Subcutaneous adipose tissue (tissue), 4 donors: ENCODE results near the gene MAN1A1. TPM values are rescaled to one million over a fixed set of nuclear protein-coding genes. Genes with fewer than 3 reads are reported as not detected.

Source experiments
- CTCF ChIP-seq: fragments of 450-650 bp; IDR thresholded peaks from one replicate; pipeline ENCODE4 v1.5.1; 2016; ENCODE audit warnings: low read depth, mild to moderate bottlenecking, control low read depth, antibody characterized with exemption, moderate library complexity
- total RNA-seq, 4 donors: library from RNA; depleted of rRNA; stranded (reverse); fragments of >200 nt; gene quantifications; one replicate each; pipeline ENCODE4 v1.1.0, GENCODE V29; 2016

MAN1A1 gene
- total RNA-seq, 4 donors from 2014 or later = 268 to 470 (median 387) TPM

- no peak for TF ChIP-seq CTCF
These were observed 157.4 kb downstream of the MAN1A1 start for GRCh38 chr6:119192200-119192599.

GRCh38 chr6:119190176-119190575, 159.4 kb downstream of the MAN1A1 start:
- no peak for TF ChIP-seq CTCF

- TF ChIP-seq CTCF = no peak
These were observed 160.1 kb downstream of the MAN1A1 start for GRCh38 chr6:119189498-119189897.

- no peak for TF ChIP-seq CTCF
These were observed 162.0 kb downstream of the MAN1A1 start for GRCh38 chr6:119187596-119187995.

GRCh38 chr6:119186490-119186889, 163.1 kb downstream of the MAN1A1 start:
- TF ChIP-seq CTCF = no peak

- no peak for TF ChIP-seq CTCF
These were observed 165.4 kb downstream of the MAN1A1 start for GRCh38 chr6:119184008-119184648.

GRCh38 chr6:119183457-119183856, 166.1 kb downstream of the MAN1A1 start:
- TF ChIP-seq CTCF = no peak
